RWPE1 (cell line): ENCODE data around the gene MEX3A.
A peak's percentile ranks its signal among the peaks of the same experiment; 100 is the strongest.

Experiments used
- CTCF ChIA-PET: fragments of 350-600 bp; sonication (Branson Sonifier 250); formaldehyde crosslinking; extraction: SDS; loops from one replicate; lab custom pipeline; 2021; lab: Yijun Ruan, JAX
- POLR2A ChIA-PET: fragments of 400-600 bp; formaldehyde crosslinking; extraction: SDS; loops from one replicate; lab custom pipeline; 2020; ENCODE audit warnings: antibody characterized with exemption; ENCODE audit not compliant: low non-redundant PET; lab: Yijun Ruan, JAX
- DNase-seq: peaks from one replicate; pipeline ENCODE4 v3.0.0; 2012; ENCODE audit warnings: low spot score
- H3K27ac ChIP-seq: fragments of 450-650 bp; 2 replicates; pipeline ENCODE4 v1.5.1; 2017
- CTCF ChIP-seq: fragments of 450-650 bp; conservative IDR thresholded peaks from 2 replicates; pipeline ENCODE4 v1.5.1; 2017; ENCODE audit warnings: low read depth, mild to moderate bottlenecking

MEX3A gene

GRCh38 chr1:156025876-156026275 is 56.4 kb downstream of the MEX3A start:
- ChIA-PET POLR2A (interaction anchor here (0.5 kb wide), 1 partner anchor 148 kb away, joined by 3 read pairs; no protein-coding TSS in a partner anchor), CTCF (interaction anchor here (0.6 kb wide), 1 partner anchor 26 kb away, joined by 3 read pairs; no protein-coding TSS in a partner anchor)
- TF ChIP-seq CTCF, result peak; percentile 24
- DNase-seq, result no peak
- no peak overlapping the region for H3K27ac ChIP-seq

DNA sequence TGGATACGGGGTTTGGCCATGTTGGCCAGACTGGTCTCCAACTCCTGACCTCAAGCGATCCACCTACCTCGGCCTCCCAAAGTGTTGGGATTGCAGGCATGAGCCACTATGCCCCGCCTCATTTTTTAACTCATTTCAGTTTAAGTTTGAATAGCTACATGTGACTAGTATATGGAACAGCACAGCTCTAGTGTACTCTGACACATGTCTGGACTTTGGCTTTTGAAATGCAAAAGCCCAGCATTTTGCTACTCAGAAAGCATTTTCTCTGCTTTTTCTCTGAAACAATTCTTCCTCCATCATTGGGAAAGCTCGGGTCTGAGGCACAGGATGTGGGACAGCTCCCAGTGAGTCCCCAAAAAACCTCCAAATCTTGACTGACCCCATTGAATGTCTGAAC is 57.5 kb downstream of the MEX3A start:
- POLR2A ChIA-PET, result no interaction called here
- no peak overlapping the region for H3K27ac ChIP-seq
- no peak for TF ChIP-seq CTCF
- DNase-seq, result no peak
- CTCF ChIA-PET, result interaction anchor here (0.5 to 0.6 kb wide), 2 partner anchors 33 to 1650 kb away, joined by 3 read pairs; no protein-coding TSS in a partner anchor
